KMS-11 (cell line): ENCODE measurements around the gene PTCH1.

Source experiments
- H2AFZ ChIP-seq: fragments of 200-600 bp; sonication (generic); 2 replicates; pipeline ENCODE4 v1.6.1; 2016; ENCODE audit warnings: antibody characterized with exemption, mixed run types, low read depth
- H3K27ac ChIP-seq: fragments of 200-600 bp; sonication (generic); 2 replicates; pipeline ENCODE4 v1.6.1; 2016; ENCODE audit warnings: mild to moderate bottlenecking, mixed run types
- H3K27me3 ChIP-seq: fragments of 200-600 bp; sonication (generic); 2 replicates; pipeline ENCODE4 v1.6.1; 2017; ENCODE audit warnings: mild to moderate bottlenecking, low read depth, mixed run types, moderate library complexity; ENCODE audit not compliant: insufficient read depth
- H3K36me3 ChIP-seq: fragments of 200-600 bp; sonication (generic); 2 replicates; pipeline ENCODE4 v1.6.1; 2017; ENCODE audit warnings: mild to moderate bottlenecking, mixed run types; ENCODE audit not compliant: insufficient read depth
- H3K4me1 ChIP-seq: fragments of 200-600 bp; sonication (generic); 2 replicates; pipeline ENCODE4 v1.6.1; 2016; ENCODE audit warnings: mild to moderate bottlenecking, low read depth, mixed run types; ENCODE audit not compliant: poor library complexity, severe bottlenecking
- H3K4me2 ChIP-seq: fragments of 200-600 bp; sonication (generic); 2 replicates; pipeline ENCODE4 v1.7.0; 2016; ENCODE audit warnings: mild to moderate bottlenecking, mixed run types
- H3K4me3 ChIP-seq: fragments of 200-600 bp; sonication (generic); IDR thresholded peaks from 2 replicates; pipeline ENCODE4 v1.6.1; 2017; ENCODE audit warnings: low read depth, low read length, mixed read lengths; ENCODE audit not compliant: insufficient read depth
- H3K79me2 ChIP-seq: fragments of 200-600 bp; sonication (generic); 2 replicates; pipeline ENCODE4 v1.6.1; 2016; ENCODE audit warnings: low read depth, mixed run types; ENCODE audit not compliant: insufficient read depth
- H3K9ac ChIP-seq: fragments of 200-600 bp; sonication (generic); 2 replicates; pipeline ENCODE4 v1.6.1; 2016; ENCODE audit warnings: mild to moderate bottlenecking, mixed run types
- H4K20me1 ChIP-seq: fragments of 200-600 bp; sonication (generic); 2 replicates; pipeline ENCODE4 v1.6.1; 2016; ENCODE audit warnings: mild to moderate bottlenecking, mixed run types; ENCODE audit not compliant: insufficient read depth
- TF ChIP-seq, protein P1 (sequence below): fragments of 200-600 bp; sonication (generic); conservative IDR thresholded peaks from 2 replicates; pipeline ENCODE4 v1.6.1; 2017; ENCODE audit warnings: low read depth, mild to moderate bottlenecking, antibody characterized with exemption, low read length, moderate library complexity, mixed read lengths

PTCH1 gene

DNA sequence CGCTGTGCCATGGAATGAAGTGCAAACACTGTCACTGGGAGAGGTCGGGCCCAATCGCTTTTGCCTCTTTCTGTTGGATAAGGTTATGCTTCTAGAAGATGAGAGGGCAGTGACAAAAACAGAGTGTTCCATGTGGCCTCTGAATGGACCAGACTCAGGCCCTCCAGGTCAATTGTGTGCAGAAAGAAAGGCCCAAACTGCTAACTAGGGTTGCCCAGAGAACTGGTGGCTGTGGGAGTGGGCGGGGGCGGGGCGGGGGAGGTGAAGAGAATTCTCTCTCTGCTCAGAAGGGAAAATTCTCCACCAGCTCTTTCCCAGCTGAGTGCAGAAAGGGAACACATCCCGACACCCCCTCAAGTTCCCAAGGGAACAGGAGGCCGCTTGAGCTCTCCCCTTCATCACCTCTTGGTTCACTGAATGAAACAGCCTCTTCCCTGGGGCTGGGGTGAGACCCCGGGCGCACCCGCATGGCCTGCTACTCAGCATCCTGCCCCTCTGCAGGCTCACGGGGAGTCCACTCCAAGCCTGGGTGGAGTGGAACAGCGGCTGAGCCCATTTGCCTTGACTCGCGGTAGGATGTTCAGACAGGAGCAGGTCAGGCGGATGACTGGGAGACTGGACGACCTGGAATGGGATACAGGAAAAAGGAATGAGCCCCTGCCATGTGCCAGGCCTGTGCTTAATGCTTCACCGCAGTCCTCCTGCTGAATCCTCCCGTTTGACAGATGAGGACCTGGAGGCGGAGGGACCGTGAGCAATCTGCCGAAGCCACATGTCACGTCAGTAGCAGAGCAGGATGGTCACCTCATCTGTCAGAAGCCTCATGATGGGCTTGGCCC, 105.5 kb downstream of the PTCH1 start:
- no peak overlapping the region for H3K27ac ChIP-seq
- H4K20me1 ChIP-seq: no peaks in the 10 kb centered on the region
- no peaks in the 10 kb centered on the region for H3K27me3 ChIP-seq
- H3K36me3 ChIP-seq: no peaks in the 10 kb centered on the region
- TF ChIP-seq, protein P1, sequence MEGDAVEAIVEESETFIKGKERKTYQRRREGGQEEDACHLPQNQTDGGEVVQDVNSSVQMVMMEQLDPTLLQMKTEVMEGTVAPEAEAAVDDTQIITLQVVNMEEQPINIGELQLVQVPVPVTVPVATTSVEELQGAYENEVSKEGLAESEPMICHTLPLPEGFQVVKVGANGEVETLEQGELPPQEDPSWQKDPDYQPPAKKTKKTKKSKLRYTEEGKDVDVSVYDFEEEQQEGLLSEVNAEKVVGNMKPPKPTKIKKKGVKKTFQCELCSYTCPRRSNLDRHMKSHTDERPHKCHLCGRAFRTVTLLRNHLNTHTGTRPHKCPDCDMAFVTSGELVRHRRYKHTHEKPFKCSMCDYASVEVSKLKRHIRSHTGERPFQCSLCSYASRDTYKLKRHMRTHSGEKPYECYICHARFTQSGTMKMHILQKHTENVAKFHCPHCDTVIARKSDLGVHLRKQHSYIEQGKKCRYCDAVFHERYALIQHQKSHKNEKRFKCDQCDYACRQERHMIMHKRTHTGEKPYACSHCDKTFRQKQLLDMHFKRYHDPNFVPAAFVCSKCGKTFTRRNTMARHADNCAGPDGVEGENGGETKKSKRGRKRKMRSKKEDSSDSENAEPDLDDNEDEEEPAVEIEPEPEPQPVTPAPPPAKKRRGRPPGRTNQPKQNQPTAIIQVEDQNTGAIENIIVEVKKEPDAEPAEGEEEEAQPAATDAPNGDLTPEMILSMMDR: no peak
- no peaks in the 10 kb centered on the region for H3K4me1 ChIP-seq
- H3K79me2 ChIP-seq: no peaks in the 10 kb centered on the region
- no peak overlapping the region for H3K9ac ChIP-seq
- H3K4me3 ChIP-seq: no peak overlapping the region
- no peak overlapping the region for H2AFZ ChIP-seq
- no peak overlapping the region for H3K4me2 ChIP-seq

DNA sequence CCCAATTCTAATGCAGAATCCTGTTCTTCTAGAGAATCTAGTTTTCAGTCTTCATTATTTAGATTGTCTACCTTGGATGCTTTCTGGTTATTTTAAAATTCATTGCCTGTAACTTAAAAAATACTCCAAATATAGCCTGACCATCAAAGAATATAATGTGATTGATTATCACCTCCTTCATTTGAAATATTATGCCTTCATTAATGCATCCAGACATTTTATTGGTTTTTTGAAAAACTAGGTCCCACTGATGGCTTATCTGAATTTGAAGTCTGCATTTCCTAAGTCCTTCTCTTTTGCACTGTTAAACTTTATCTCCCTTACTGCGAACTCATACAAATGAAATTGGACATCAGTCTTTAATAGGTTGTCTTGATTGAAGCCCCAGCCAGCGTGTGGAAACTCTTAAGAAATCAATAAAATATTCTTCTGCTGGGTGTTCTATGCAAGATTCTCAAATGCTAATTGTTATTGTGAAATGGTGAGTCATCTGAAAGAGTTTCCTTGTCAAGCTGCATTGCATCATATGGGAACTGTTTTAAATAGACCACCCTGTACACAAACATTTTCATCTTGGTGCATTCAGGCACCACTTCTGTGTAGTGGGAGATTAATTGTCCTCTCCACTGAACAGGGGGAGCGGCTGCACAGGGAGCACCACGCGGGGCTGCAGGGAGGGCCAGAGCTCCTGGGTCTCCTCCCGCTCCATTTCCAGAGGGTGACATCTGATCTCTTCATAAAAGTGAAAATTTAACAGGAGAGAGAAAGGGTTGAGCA, 106.9 kb downstream of the PTCH1 start:
- no peaks in the 10 kb centered on the region for H3K27me3 ChIP-seq
- H4K20me1 ChIP-seq: no peaks in the 10 kb centered on the region
- H2AFZ ChIP-seq: no peak overlapping the region
- H3K9ac ChIP-seq: no peak overlapping the region
- no peaks in the 10 kb centered on the region for H3K36me3 ChIP-seq
- H3K27ac ChIP-seq: no peak overlapping the region
- no peak overlapping the region for H3K4me3 ChIP-seq
- no peaks in the 10 kb centered on the region for H3K4me1 ChIP-seq
- H3K79me2 ChIP-seq: no peaks in the 10 kb centered on the region
- no peak overlapping the region for H3K4me2 ChIP-seq
- TF ChIP-seq, protein P1: no peak

DNA sequence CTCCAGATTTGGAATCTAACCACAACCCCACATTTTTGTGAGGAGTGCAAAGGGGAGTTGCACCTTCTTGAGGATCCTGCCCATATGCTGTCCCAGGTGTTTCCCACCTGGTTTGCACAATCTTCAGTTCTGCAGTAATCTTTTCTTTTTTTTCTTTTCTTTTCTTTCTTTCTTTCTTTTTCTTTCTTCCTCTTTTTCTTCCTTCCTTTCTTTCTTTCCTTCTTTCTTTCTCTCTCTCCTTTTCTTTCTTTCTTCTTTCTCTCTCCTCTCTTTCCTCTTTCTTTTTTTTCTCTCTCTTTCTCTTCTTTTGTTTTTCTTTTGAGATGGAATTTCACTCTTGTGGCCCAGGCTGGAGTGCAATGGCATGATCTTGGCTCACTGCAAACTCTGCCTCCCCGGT, 109.2 kb downstream of the PTCH1 start:
- no peaks in the 10 kb centered on the region for H4K20me1 ChIP-seq
- H3K27me3 ChIP-seq: no peaks in the 10 kb centered on the region
- H3K4me2 ChIP-seq: no peak overlapping the region
- no peak overlapping the region for H3K4me3 ChIP-seq
- H3K79me2 ChIP-seq: no peaks in the 10 kb centered on the region
- TF ChIP-seq, protein P1: no peak
- no peak overlapping the region for H3K9ac ChIP-seq
- H3K36me3 ChIP-seq: no peaks in the 10 kb centered on the region
- no peaks in the 10 kb centered on the region for H3K4me1 ChIP-seq
- no peak overlapping the region for H2AFZ ChIP-seq
- no peak overlapping the region for H3K27ac ChIP-seq

DNA sequence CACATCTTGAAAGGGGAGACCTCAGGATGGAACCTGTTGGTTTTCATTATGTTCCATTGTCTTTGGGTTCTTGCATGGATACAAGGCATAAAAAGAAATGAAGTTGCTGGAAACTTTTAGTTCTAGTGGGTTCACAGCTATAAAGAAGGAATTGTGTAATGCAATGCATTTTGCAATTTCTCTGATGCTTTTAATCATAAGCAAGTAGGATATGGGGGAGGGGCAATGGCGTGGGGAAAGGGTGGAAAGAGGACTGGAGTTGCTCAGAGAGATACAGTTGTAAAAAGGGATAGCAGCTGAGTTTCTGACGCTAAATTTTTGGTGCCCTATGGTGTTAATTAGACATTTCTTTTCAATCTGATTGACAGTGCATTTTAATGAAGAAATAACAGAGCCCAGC, 110.7 kb downstream of the PTCH1 start:
- Histone ChIP-seq H3K36me3 (no peaks in the 10 kb centered on the region), H4K20me1 (no peaks in the 10 kb centered on the region), H3K79me2 (no peaks in the 10 kb centered on the region), H2AFZ (no peak overlapping the region), H3K4me3 (no peak overlapping the region), H3K9ac (no peak overlapping the region), H3K27ac (no peak overlapping the region), H3K4me2 (no peak overlapping the region), H3K27me3 (no peaks in the 10 kb centered on the region), H3K4me1 (no peaks in the 10 kb centered on the region)
- TF ChIP-seq, protein P1: no peak
